HepG2 (cell line): ENCODE measurements around the gene KIF22. TPM values are rescaled to one million over a fixed set of nuclear protein-coding genes. Genes with fewer than 3 reads are reported as not detected.

Source experiments
- CBX1 ChIP-seq: IDR thresholded peaks from one replicate; pipeline ENCODE4 v1.6.1; 2016; ENCODE audit warnings: antibody characterized with exemption, low read depth
- ETV5 ChIP-seq: IDR thresholded peaks from 2 replicates; pipeline ENCODE4 v1.6.1; 2018; ENCODE audit warnings: missing biosample characterization, missing genetic modification reagents, inconsistent platforms, borderline replicate concordance
- GPN1 ChIP-seq: sonication (generic); formaldehyde crosslinking; IDR thresholded peaks from 2 replicates; pipeline ENCODE4 v1.5.1; 2020; ENCODE audit warnings: missing genetic modification reagents, borderline replicate concordance
- IRF2 ChIP-seq: IDR thresholded peaks from 2 replicates; pipeline ENCODE4 v1.6.1; 2018; ENCODE audit warnings: missing genetic modification reagents, missing compliant biosample characterization
- JDP2 ChIP-seq: sonication (generic); formaldehyde crosslinking; IDR thresholded peaks from 2 replicates; pipeline ENCODE4 v1.8.1; 2022; ENCODE audit warnings: missing genetic modification reagents, borderline replicate concordance
- KMT2A ChIP-seq: sonication (generic); formaldehyde crosslinking; IDR thresholded peaks from 2 replicates; pipeline ENCODE4 v1.4.0; 2020; ENCODE audit warnings: missing genetic modification reagents
- MTA3 ChIP-seq: sonication (generic); formaldehyde crosslinking; IDR thresholded peaks from 2 replicates; pipeline ENCODE4 v1.4.0; 2020; ENCODE audit warnings: missing genetic modification reagents
- MZF1 ChIP-seq: sonication (generic); formaldehyde crosslinking; IDR thresholded peaks from 2 replicates; pipeline ENCODE4 v1.8.1; 2023; ENCODE audit warnings: mild to moderate bottlenecking, missing genetic modification reagents, borderline replicate concordance
- RNF2 ChIP-seq: fragments of 450-650 bp; conservative IDR thresholded peaks from 2 replicates; pipeline ENCODE4 v1.6.1; 2016; ENCODE audit warnings: low read depth
- ZBTB38 ChIP-seq: sonication (generic); formaldehyde crosslinking; IDR thresholded peaks from 2 replicates; pipeline ENCODE4 v1.5.1; 2020; ENCODE audit warnings: mild to moderate bottlenecking, missing genetic modification reagents
- ZNF501 ChIP-seq: sonication (generic); formaldehyde crosslinking; IDR thresholded peaks from 2 replicates; pipeline ENCODE4 v1.5.1; 2020; ENCODE audit warnings: mild to moderate bottlenecking, moderate library complexity, missing genetic modification reagents
- ZNF614 ChIP-seq: IDR thresholded peaks from 2 replicates; pipeline ENCODE4 v1.6.1; 2018; ENCODE audit warnings: missing biosample characterization, missing genetic modification reagents, inconsistent platforms, borderline replicate concordance
- ZSCAN31 ChIP-seq: sonication (generic); formaldehyde crosslinking; IDR thresholded peaks from 2 replicates; pipeline ENCODE4 v1.5.0; 2020; ENCODE audit warnings: low read depth, mild to moderate bottlenecking, missing genetic modification reagents
- polyA plus RNA-seq, 8 experiments: library from polyadenylated mRNA; depleted of rRNA in 3 of 8; stranded (reverse) in 7 of 8; unstranded in 1 of 8; fragments of >200 nt; fragmentation: Illumina TruSeq in 4 of 8; extraction: Trizol in 4 of 8; gene quantifications; 2 replicates each; pipeline versions ENCODE4 v1.2.1 to v1.2.3, GENCODE V29; 2011 to 2016; ENCODE audit warnings: low read depth in 4 of 8, missing spikeins in 1 of 8, mixed read lengths in 1 of 8; ENCODE audit not compliant: insufficient read depth in 1 of 8
- total RNA-seq, 5 experiments: library from RNA; depleted of rRNA; stranded (reverse); fragments of >200 nt; fragmentation: Illumina TruSeq; extraction: Trizol; gene quantifications; 2 replicates each; pipeline ENCODE4 v1.2.3, GENCODE V29; 2016; ENCODE audit warnings: low read depth in 1 of 5
- TF ChIP-seq, protein P1 (sequence below): sonication (generic); formaldehyde crosslinking; IDR thresholded peaks from 2 replicates; pipeline ENCODE4 v1.5.0; 2020; ENCODE audit warnings: mild to moderate bottlenecking, missing genetic modification reagents
- TF ChIP-seq, protein P2 (sequence below): sonication (generic); formaldehyde crosslinking; IDR thresholded peaks from 2 replicates; pipeline ENCODE4 v1.8.0; 2022; ENCODE audit warnings: missing genetic modification reagents, mild to moderate bottlenecking, inconsistent platforms, borderline replicate concordance
- TF ChIP-seq, protein P3 (sequence below): sonication (generic); formaldehyde crosslinking; IDR thresholded peaks from 2 replicates; pipeline ENCODE4 v1.4.0; 2020; ENCODE audit warnings: missing genetic modification reagents
- TF ChIP-seq, protein P4 (sequence below): sonication (generic); formaldehyde crosslinking; IDR thresholded peaks from 2 replicates; pipeline ENCODE4 v1.9.0; 2021; ENCODE audit warnings: missing genetic modification reagents, mild to moderate bottlenecking, borderline replicate concordance
- TF ChIP-seq, protein P5 (sequence below): sonication (generic); formaldehyde crosslinking; IDR thresholded peaks from 2 replicates; pipeline ENCODE4 v1.4.0; 2020; ENCODE audit warnings: missing genetic modification reagents
- TF ChIP-seq, protein P6 (sequence below): sonication (generic); formaldehyde crosslinking; IDR thresholded peaks from 2 replicates; pipeline ENCODE4 v1.8.1; 2023; ENCODE audit warnings: mild to moderate bottlenecking, moderate library complexity, missing genetic modification reagents
- TF ChIP-seq, protein P7 (sequence below): sonication (generic); formaldehyde crosslinking; conservative IDR thresholded peaks from 2 replicates; pipeline ENCODE4 v1.8.0; 2022; ENCODE audit warnings: low read depth, missing genetic modification reagents

Gene KIF22
- total and polyA plus RNA-seq, 2 of the 13 experiments (the other 11 are each of a cell fraction or from before 2014, with no cell fraction given): 95.8 to 118 TPM

DNA sequence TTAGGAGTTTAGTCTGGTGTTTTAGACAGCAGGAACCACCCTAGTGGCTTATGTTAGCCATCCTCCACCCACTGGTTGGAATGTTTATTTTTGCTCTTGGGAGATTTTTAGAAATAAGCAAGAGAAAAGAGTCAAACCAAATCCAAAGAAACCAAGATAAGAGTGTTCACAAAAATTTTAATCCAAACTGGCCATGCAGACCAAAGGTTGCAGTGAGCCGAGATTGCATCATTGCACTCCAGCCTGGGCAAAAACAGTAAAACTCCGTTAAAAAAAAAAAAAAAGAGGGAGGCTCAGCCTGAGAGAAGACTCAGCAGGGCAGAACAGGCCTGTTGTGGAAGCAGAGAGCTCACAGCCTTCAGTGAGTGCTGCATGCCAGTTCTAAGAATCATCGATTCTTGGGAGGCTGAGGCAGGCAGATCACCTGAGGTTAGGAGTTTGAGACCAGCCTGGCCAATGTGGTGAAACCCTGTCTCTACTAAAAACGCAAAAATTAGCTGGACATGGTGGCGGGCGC, 32.5 kb upstream of the KIF22 start (continued):
- TF ChIP-seq GPN1 (CRISPR knock-in tag): no peak
- TF ChIP-seq KMT2A (CRISPR knock-in tag): 0 out of 2 replicates have a peak, but pooled peaks have one; percentile 61
- TF ChIP-seq, protein P1, sequence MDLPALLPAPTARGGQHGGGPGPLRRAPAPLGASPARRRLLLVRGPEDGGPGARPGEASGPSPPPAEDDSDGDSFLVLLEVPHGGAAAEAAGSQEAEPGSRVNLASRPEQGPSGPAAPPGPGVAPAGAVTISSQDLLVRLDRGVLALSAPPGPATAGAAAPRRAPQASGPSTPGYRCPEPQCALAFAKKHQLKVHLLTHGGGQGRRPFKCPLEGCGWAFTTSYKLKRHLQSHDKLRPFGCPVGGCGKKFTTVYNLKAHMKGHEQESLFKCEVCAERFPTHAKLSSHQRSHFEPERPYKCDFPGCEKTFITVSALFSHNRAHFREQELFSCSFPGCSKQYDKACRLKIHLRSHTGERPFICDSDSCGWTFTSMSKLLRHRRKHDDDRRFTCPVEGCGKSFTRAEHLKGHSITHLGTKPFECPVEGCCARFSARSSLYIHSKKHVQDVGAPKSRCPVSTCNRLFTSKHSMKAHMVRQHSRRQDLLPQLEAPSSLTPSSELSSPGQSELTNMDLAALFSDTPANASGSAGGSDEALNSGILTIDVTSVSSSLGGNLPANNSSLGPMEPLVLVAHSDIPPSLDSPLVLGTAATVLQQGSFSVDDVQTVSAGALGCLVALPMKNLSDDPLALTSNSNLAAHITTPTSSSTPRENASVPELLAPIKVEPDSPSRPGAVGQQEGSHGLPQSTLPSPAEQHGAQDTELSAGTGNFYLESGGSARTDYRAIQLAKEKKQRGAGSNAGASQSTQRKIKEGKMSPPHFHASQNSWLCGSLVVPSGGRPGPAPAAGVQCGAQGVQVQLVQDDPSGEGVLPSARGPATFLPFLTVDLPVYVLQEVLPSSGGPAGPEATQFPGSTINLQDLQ (CRISPR knock-in tag): no peak
- TF ChIP-seq CBX1: no peak
- no peak for TF ChIP-seq JDP2 (CRISPR knock-in tag)
- peak; percentile 54; the same call in 1 of the 2 replicates for TF ChIP-seq ZSCAN31 (CRISPR knock-in tag)
- TF ChIP-seq ETV5 (CRISPR knock-in tag): 0 out of 2 replicates have a peak, but pooled peaks have one; percentile 8
- TF ChIP-seq, protein P2, sequence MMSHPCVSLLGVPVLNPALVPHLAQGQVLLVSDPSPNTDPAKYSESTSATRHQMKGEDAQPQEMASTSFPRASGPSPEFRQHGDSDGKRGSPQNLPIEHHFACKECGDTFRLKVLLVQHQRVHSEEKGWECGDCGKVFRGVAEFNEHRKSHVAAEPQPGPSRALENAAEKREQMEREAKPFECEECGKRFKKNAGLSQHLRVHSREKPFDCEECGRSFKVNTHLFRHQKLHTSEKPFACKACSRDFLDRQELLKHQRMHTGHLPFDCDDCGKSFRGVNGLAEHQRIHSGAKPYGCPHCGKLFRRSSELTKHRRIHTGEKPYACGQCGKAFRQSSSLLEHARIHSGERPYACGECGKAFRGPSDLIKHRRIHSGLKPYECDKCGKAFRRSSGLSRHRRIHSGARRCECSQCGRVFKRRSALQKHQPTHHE: 0 out of 2 replicates have a peak, but pooled peaks have one; percentile 22
- TF ChIP-seq, protein P3, sequence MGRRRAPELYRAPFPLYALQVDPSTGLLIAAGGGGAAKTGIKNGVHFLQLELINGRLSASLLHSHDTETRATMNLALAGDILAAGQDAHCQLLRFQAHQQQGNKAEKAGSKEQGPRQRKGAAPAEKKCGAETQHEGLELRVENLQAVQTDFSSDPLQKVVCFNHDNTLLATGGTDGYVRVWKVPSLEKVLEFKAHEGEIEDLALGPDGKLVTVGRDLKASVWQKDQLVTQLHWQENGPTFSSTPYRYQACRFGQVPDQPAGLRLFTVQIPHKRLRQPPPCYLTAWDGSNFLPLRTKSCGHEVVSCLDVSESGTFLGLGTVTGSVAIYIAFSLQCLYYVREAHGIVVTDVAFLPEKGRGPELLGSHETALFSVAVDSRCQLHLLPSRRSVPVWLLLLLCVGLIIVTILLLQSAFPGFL (CRISPR knock-in tag): no peak
- TF ChIP-seq, protein P4, sequence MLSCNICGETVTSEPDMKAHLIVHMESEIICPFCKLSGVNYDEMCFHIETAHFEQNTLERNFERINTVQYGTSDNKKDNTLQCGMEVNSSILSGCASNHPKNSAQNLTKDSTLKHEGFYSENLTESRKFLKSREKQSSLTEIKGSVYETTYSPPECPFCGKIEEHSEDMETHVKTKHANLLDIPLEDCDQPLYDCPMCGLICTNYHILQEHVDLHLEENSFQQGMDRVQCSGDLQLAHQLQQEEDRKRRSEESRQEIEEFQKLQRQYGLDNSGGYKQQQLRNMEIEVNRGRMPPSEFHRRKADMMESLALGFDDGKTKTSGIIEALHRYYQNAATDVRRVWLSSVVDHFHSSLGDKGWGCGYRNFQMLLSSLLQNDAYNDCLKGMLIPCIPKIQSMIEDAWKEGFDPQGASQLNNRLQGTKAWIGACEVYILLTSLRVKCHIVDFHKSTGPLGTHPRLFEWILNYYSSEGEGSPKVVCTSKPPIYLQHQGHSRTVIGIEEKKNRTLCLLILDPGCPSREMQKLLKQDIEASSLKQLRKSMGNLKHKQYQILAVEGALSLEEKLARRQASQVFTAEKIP (CRISPR knock-in tag): no peak
- no peak for TF ChIP-seq ZBTB38 (CRISPR knock-in tag)
- no peak for TF ChIP-seq RNF2
- TF ChIP-seq, protein P5, sequence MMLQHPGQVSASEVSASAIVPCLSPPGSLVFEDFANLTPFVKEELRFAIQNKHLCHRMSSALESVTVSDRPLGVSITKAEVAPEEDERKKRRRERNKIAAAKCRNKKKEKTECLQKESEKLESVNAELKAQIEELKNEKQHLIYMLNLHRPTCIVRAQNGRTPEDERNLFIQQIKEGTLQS: peak; percentile 94
- TF ChIP-seq MZF1 (CRISPR knock-in tag): no peak
- TF ChIP-seq, protein P6, sequence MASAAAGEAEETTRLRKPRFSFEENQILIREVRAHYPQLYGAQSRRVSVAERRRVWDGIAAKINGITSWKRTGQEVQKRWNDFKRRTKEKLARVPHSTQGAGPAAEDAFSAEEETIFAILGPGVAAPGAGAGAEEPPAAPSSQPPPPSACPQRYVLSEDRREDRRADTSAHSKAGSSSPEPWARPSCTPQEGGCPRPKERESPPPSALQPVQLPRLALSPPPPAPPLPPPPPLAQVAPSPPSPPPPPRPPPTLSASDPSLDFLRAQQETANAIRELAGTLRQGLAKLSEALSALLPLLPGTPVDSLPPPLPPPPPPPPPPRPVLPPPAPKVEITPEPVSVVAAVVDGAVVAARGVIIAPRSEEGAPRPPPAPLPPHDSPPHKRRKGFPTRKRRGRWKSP (CRISPR knock-in tag): no peak
- TF ChIP-seq, protein P7, sequence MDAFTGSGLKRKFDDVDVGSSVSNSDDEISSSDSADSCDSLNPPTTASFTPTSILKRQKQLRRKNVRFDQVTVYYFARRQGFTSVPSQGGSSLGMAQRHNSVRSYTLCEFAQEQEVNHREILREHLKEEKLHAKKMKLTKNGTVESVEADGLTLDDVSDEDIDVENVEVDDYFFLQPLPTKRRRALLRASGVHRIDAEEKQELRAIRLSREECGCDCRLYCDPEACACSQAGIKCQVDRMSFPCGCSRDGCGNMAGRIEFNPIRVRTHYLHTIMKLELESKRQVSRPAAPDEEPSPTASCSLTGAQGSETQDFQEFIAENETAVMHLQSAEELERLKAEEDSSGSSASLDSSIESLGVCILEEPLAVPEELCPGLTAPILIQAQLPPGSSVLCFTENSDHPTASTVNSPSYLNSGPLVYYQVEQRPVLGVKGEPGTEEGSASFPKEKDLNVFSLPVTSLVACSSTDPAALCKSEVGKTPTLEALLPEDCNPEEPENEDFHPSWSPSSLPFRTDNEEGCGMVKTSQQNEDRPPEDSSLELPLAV (CRISPR knock-in tag): no peak
- no peak for TF ChIP-seq MTA3 (CRISPR knock-in tag)
- 0 out of 2 replicates have a peak, but pooled peaks have one; percentile 26 for TF ChIP-seq IRF2 (CRISPR knock-in tag)
- 0 out of 2 replicates have a peak, but pooled peaks have one; percentile 27 for TF ChIP-seq ZNF614
- TF ChIP-seq ZNF501 (CRISPR knock-in tag): peak; percentile 23; the same call in 1 of the 2 replicates
